ENCODE results near the gene CLN3.

Gene CLN3

DNA sequence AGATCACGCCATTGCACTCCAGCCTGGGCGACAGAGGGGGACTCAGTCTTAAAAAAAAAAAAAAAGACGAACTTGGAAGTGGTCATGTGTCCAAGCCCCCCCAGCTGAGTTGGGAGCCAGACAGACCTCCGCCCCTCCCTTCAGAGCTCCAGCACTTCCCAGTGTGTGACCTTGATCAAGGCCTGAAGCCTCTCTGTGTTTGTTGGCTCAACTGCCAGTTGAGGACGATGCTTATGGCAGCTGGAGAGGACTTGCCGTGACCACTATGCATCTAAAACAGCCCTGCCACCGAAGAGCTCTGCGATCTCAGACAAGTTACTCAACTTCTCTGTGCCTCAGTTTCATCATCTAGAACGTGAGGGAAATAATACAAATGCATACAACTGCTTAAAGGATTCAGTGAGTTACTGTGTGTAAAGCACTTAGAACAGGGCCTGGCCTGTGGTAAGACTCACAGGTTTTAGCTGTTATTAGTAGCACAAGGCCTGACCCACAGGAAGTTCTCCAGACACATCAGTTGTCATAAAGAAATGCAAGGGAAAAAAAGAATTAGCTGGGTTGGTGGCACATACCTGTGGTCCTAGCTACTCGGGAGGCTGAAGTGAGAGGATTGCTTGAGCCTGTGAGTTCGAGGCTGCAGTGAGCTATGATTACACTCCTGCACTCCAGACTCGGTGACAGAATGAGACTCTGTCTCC, 21.8 kb upstream of the CLN3 start:
- TF ChIP-seq, protein P1, sequence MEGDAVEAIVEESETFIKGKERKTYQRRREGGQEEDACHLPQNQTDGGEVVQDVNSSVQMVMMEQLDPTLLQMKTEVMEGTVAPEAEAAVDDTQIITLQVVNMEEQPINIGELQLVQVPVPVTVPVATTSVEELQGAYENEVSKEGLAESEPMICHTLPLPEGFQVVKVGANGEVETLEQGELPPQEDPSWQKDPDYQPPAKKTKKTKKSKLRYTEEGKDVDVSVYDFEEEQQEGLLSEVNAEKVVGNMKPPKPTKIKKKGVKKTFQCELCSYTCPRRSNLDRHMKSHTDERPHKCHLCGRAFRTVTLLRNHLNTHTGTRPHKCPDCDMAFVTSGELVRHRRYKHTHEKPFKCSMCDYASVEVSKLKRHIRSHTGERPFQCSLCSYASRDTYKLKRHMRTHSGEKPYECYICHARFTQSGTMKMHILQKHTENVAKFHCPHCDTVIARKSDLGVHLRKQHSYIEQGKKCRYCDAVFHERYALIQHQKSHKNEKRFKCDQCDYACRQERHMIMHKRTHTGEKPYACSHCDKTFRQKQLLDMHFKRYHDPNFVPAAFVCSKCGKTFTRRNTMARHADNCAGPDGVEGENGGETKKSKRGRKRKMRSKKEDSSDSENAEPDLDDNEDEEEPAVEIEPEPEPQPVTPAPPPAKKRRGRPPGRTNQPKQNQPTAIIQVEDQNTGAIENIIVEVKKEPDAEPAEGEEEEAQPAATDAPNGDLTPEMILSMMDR (IDR thresholded peaks at IDR 0.05; ENCODE audit: insufficient read depth, low read depth, low read length, missing control alignments), result no peak
- no peak for DNase-seq (ENCODE audit: low read depth)
- H3K4me3 ChIP-seq (ENCODE audit: low read depth, low read length), result no peak overlapping the region

DNA sequence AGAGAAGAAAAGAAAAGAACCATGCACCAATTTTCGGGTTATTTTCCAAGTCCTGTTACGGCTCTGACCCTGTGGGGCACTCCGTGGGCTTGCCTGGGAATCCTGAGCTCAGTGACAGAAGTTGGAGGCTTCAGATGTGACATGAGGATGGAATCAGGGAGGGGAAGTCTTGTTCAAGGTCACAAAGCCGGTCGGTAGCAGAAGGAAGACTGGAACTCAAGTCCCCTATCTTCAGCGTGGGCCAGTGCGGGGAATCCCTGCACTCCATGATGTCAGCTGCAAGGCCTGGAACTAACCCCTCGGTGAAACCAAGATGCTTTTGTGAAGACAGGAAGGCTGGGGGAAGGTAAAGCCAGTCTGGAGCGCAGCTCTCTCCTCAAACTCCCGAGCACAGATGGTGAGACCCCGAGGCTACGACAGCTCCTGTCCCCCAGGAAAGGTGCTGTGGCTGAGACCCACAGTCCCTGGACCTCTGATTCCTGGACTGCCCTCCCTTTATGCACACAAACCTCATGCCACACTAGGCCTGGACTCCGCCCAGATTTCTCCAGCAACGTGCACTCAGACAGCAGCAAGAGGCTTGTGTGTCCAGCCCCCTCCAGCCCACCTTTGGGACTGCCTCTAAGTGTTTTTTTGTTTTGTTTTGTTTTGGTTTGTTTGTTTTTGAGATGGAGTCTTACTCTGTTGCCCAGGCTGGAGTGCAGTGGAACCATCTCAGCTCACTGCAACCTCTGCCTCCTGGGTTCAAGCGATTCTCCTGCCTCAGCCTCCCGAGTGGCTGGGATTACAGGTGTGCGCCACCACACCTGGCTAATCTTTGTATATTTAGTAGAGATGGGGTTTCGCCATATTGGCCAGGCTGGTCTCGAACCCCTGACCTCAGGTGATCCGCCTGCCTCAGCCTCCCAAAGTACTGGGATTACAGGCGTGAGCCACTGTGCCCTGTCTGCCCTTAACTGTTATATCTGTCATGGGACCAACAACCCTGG, 20.2 kb upstream of the CLN3 start:
- no peak for DNase-seq (ENCODE audit: low read depth)
- H3K4me3 ChIP-seq (ENCODE audit: low read depth, low read length), result no peak overlapping the region
- TF ChIP-seq, protein P1 (IDR thresholded peaks at IDR 0.05; ENCODE audit: insufficient read depth, low read depth, low read length, missing control alignments), result no peak

DNA sequence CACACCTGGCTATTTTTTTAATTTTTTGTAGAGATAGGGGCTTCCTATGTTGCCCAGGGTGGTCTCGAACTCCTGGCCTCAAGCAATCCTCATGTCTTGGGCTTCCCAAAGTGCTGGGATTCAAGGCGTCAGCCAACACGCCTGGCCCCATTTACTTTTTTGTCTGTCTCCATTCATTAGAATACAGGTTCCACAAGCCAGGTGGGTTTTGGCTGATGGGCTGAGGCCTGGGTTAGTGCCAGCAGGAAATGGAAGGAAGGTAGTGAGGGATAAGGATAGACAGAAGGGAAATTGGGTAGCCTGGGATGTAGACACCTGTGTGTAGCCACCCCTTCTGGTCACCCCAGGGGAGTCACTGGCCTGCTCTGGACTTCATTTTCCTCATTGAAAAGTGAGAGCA, 19.2 kb upstream of the CLN3 start:
- DNase-seq (ENCODE audit: low read depth), result no peak
- TF ChIP-seq, protein P1 (IDR thresholded peaks at IDR 0.05; ENCODE audit: insufficient read depth, low read depth, low read length, missing control alignments), result no peak
- no peak overlapping the region for H3K4me3 ChIP-seq (ENCODE audit: low read depth, low read length)

DNA sequence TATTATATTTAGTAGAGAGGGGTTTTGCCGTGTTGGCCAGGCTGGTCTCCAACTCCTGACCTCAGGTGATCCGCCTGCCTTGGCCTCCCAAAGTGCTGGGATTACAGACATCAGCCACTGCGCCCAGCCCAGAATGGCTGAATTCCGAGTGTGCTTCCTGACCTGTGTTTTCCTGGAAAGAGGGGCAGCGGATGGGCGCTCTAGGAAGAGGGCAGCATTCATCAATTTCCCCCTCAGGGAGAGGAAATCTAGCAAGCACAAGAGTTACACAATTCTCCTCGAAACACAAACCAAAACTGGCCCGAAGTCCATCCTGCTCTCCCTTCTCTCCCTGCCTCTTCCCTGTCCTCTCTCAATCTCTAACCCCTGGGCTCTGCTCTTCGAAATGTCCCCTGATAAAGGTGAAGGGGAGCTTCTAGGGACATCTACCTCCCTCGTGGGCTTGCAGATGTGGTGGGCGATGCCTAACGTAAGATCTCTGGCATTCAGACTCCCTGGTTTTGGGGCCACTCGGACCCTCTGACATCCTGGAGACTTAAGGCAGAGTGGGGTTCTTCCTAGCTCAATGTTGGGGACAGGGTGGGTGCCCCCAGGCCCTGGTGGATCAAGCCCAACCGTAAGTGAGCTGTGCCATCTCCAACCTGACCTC, 13.7 kb upstream of the CLN3 start:
- no peak overlapping the region for H3K4me3 ChIP-seq (ENCODE audit: low read depth, low read length)
- TF ChIP-seq, protein P1 (IDR thresholded peaks at IDR 0.05; ENCODE audit: insufficient read depth, low read depth, low read length, missing control alignments), result no peak
- DNase-seq (ENCODE audit: low read depth), result no peak

DNA sequence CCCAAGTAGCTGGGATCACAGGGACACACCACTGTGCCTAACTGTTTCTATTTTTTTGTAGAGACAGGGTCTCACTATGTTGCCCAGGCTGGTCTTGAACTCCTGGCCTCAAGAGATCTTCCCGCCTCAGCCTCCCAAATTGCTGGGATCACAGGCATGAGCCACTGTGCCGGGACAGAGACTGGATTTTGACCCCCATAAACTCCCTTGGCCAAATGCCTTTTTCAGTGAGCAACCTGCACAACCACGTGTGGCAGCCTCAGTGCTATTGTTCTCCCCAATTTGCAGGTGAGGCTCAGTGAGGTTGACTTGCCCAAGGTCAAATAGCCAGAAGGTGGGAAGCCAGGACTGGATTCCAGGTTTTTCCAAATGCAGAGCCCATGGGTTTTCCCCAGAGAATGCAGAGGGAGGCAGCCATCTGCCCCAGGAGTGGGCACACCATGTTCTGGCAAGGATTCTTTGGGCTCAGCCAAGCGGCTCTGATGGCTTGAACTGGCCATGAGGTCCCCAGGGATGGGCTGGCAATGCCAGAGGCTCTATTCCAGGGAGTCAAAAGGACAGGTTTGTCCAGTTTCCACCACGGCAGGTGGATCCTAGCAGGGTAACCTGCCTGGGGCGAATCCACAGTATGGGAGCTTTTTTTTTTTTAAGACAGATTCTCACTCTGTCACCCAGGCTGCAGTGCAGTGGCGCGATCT, 13.0 kb upstream of the CLN3 start:
- no peak overlapping the region for H3K4me3 ChIP-seq (ENCODE audit: low read depth, low read length)
- no peak for DNase-seq (ENCODE audit: low read depth)
- TF ChIP-seq, protein P1 (IDR thresholded peaks at IDR 0.05; ENCODE audit: insufficient read depth, low read depth, low read length, missing control alignments), result no peak

DNA sequence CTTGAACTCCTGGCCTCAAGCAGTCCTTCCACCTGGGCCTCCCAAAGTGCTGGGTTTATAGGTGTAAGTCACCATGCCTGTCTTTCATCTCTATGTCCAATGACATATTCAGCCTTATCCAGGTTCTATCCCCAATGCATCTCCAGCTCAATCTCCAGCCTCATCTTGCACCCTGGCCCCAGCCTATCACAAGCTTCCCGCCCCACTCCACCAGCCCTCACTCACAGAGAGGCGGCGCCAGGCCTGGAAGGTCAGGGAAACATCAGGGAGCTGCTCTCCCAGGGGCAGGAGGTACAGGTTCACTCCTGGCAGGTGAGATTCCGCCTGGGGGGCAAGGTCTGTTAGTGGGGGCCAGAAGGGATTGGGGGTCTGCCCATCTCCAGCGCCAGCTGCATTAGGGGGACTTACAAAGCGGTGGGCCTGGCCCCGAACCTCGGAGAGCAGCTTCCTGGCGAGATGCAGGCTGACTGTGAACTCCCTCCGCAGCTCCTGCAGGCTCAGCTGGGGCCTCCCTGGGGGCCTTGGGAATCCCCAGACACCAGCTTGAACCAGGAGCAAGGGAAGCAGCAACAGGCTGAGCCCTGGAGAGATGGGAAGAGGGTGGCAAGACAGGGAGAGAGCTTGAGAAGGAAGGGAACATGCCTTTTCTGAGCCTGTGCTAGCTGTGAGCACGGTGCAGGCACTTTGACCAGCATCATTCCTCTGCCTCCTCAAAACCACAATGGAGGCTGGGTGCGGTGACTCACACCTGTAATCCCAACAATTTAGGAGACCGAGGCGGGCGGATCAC, 11.8 kb upstream of the CLN3 start:
- H3K4me3 ChIP-seq (ENCODE audit: low read depth, low read length), result no peak overlapping the region
- TF ChIP-seq, protein P1 (IDR thresholded peaks at IDR 0.05; ENCODE audit: insufficient read depth, low read depth, low read length, missing control alignments), result no peak

More for the DNA sequence above, 11.8 kb upstream of the CLN3 start:
- no peak for DNase-seq (ENCODE audit: low read depth)

Data from GM12865 (cell line).